Measurements from ENCODE around the gene WSB1. TPM values are rescaled to one million over a fixed set of nuclear protein-coding genes. Genes with fewer than 3 reads are reported as not detected.

WSB1 gene
- total RNA-seq, 1 experiment from 2014 or later: 35.1 TPM

DNA sequence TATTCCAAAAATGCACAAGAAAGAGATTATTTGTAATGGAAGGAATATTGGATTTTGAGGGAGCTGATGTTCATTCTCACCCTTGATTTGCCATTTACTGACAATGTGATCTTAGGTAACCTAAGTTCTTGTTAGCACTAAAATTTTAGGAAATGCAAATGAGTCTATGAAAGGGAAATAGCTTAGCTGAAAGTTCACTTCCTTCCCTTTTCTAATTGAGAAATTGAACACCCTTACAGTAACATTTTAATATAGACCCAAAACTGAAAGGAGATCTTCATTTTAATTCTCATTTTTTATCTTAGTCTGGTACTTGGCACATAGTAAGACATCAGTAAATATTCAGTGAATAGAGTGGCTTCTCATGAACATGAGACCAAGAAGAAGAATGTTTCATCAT is 10.9 kb upstream of the WSB1 start:
- H3F3A ChIP-seq (ENCODE audit: low read length, unreplicated experiment): no peaks in the 10 kb centered on the region
- no peak overlapping the region for H3K27ac ChIP-seq (ENCODE audit: low read length)
- ChIA-PET POLR2A (ENCODE audit: unreplicated experiment) (interaction anchor here (0.6 kb wide), 1 partner anchor 12 kb away, joined by 3 read pairs; no protein-coding TSS in a partner anchor), CTCF (no interaction called here)
- no TSS peak for BruUV-seq (replicated peaks)
- TF ChIP-seq, protein P1, sequence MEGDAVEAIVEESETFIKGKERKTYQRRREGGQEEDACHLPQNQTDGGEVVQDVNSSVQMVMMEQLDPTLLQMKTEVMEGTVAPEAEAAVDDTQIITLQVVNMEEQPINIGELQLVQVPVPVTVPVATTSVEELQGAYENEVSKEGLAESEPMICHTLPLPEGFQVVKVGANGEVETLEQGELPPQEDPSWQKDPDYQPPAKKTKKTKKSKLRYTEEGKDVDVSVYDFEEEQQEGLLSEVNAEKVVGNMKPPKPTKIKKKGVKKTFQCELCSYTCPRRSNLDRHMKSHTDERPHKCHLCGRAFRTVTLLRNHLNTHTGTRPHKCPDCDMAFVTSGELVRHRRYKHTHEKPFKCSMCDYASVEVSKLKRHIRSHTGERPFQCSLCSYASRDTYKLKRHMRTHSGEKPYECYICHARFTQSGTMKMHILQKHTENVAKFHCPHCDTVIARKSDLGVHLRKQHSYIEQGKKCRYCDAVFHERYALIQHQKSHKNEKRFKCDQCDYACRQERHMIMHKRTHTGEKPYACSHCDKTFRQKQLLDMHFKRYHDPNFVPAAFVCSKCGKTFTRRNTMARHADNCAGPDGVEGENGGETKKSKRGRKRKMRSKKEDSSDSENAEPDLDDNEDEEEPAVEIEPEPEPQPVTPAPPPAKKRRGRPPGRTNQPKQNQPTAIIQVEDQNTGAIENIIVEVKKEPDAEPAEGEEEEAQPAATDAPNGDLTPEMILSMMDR (conservative IDR thresholded peaks at IDR 0.05; ENCODE audit: low read depth, low read length): no peak
- ATAC-seq: no peak
- no peaks in the 10 kb centered on the region for H3K9me3 ChIP-seq (ENCODE audit: low read length)
- no peaks in the 10 kb centered on the region for H3K36me3 ChIP-seq (ENCODE audit: low read depth, low read length)
- intact Hi-C loops (cut with micrococcal nuclease): no loop called here
- no peak overlapping the region for H3K4me3 ChIP-seq (ENCODE audit: low read length)
- no peaks in the 10 kb centered on the region for H3K9me2 ChIP-seq (replicated peaks; ENCODE audit: low read length)
- no peaks in the 10 kb centered on the region for H3K27me3 ChIP-seq (ENCODE audit: low read length)
- H4K20me1 ChIP-seq (ENCODE audit: low read length): no peaks in the 10 kb centered on the region
- no peaks in the 10 kb centered on the region for H3K4me1 ChIP-seq (ENCODE audit: insufficient read depth, low read length)
- no peak overlapping the region for H2AFZ ChIP-seq (ENCODE audit: low read length)
- H3K79me2 ChIP-seq (ENCODE audit: low read length): no peaks in the 10 kb centered on the region
- no peak for DNase-seq
- H3K9ac ChIP-seq (ENCODE audit: low read length): no peak overlapping the region
- H3K4me2 ChIP-seq (ENCODE audit: low read length): no peak overlapping the region

DNA sequence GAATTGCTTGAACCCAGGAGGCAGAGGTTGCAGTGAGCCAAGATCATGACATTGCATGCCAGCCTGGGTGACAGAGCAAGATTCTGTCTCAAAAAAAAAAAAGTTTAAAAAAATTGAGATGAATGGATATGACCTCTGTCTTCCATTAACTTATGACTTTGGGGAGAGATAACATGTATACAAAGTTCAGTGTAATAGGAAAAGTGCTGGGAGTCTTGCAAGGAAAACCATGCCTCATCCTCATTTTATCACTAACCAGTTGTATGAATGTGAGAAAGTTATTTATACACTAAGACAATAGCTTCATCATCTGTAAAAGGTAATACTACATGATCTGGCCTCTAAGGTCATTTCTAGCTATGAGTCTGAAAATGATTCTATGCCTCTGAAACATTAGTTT is 10.2 kb upstream of the WSB1 start:
- no peak overlapping the region for H3K4me2 ChIP-seq (ENCODE audit: low read length)
- intact Hi-C loops (cut with micrococcal nuclease): no loop called here

DNA sequence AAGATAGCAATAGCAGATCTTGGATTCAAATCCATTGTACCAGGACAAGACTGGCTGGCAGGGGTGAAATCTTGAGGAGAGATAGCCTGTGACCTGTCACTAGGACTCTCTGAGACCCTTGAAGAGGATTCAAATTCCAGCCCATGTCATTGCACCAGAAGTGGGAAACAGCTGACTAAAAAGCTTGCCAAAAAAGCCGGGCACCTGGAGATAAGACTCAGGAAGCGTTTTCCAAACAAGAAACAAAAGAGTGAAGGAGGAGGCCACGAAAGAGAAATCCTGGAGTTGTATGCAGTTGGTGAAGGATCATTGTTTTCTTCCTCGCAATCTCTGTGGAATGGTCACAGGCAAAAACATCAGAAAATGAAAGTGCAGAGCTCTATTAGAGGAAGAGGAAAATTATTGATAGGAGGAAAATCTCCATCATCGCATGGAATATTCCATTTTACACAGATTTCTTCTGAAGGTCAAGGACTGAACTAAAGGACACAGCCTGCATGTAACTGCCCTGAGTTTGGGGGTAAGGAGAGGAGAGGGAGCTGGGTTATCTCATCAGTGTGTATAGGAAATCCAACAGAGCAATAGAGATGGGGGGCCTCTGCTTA is 9.0 kb upstream of the WSB1 start:
- no peak overlapping the region for H3K4me3 ChIP-seq (ENCODE audit: low read length)
- H2AFZ ChIP-seq (ENCODE audit: low read length): no peak overlapping the region
- H3K79me2 ChIP-seq (ENCODE audit: low read length): no peaks in the 10 kb centered on the region
- H3K36me3 ChIP-seq (ENCODE audit: low read depth, low read length): no peaks in the 10 kb centered on the region
- H3K4me1 ChIP-seq (ENCODE audit: insufficient read depth, low read length): no peaks in the 10 kb centered on the region
- H3F3A ChIP-seq (ENCODE audit: low read length, unreplicated experiment): no peaks in the 10 kb centered on the region
- ChIA-PET CTCF (no interaction called here), POLR2A (ENCODE audit: unreplicated experiment) (no interaction called here)
- H3K9me3 ChIP-seq (ENCODE audit: low read length): no peaks in the 10 kb centered on the region
- H3K9ac ChIP-seq (ENCODE audit: low read length): no peak overlapping the region
- no peak for TF ChIP-seq EZH2 (IDR thresholded peaks at IDR 0.05; ENCODE audit: low read length, unreplicated experiment)
- no peak for TF ChIP-seq EZH2phosphoT487 (IDR thresholded peaks at IDR 0.05; ENCODE audit: borderline replicate concordance, low read length)
- TF ChIP-seq, protein P1 (conservative IDR thresholded peaks at IDR 0.05; ENCODE audit: low read depth, low read length): no peak
- no peaks in the 10 kb centered on the region for H3K9me2 ChIP-seq (replicated peaks; ENCODE audit: low read length)
- H3K27ac ChIP-seq (ENCODE audit: low read length): no peak overlapping the region
- no TSS peak for BruUV-seq (replicated peaks)
- no peak overlapping the region for H3K4me2 ChIP-seq (ENCODE audit: low read length)
- intact Hi-C loops (cut with micrococcal nuclease): no loop called here
- ATAC-seq (no peak), DNase-seq (no peak)
- no peaks in the 10 kb centered on the region for H3K27me3 ChIP-seq (ENCODE audit: low read length)
- no peaks in the 10 kb centered on the region for H4K20me1 ChIP-seq (ENCODE audit: low read length)

More for the DNA sequence above, 10.2 kb upstream of the WSB1 start:
- BruUV-seq (replicated peaks): no TSS peak
- no peak for TF ChIP-seq EZH2phosphoT487 (IDR thresholded peaks at IDR 0.05; ENCODE audit: borderline replicate concordance, low read length)
- no peaks in the 10 kb centered on the region for H4K20me1 ChIP-seq (ENCODE audit: low read length)
- no peaks in the 10 kb centered on the region for H3K27me3 ChIP-seq (ENCODE audit: low read length)
- ATAC-seq (no peak), DNase-seq (no peak)
- H3F3A ChIP-seq (ENCODE audit: low read length, unreplicated experiment): no peaks in the 10 kb centered on the region
- POLR2A ChIA-PET (ENCODE audit: unreplicated experiment): no interaction called here
- H3K9me3 ChIP-seq (ENCODE audit: low read length): no peaks in the 10 kb centered on the region
- no peaks in the 10 kb centered on the region for H3K9me2 ChIP-seq (replicated peaks; ENCODE audit: low read length)
- H3K79me2 ChIP-seq (ENCODE audit: low read length): no peaks in the 10 kb centered on the region
- no peaks in the 10 kb centered on the region for H3K4me1 ChIP-seq (ENCODE audit: insufficient read depth, low read length)
- no peak overlapping the region for H3K9ac ChIP-seq (ENCODE audit: low read length)
- no peak overlapping the region for H3K4me3 ChIP-seq (ENCODE audit: low read length)
- CTCF ChIA-PET: no interaction called here
- no peaks in the 10 kb centered on the region for H3K36me3 ChIP-seq (ENCODE audit: low read depth, low read length)
- no peak overlapping the region for H2AFZ ChIP-seq (ENCODE audit: low read length)
- H3K27ac ChIP-seq (ENCODE audit: low read length): no peak overlapping the region
